ENCODE results near the gene NAV1.

Gene NAV1

GRCh38 chr1:201530741-201531531 is 8.0 kb upstream of the NAV1 start:
- H3K9ac ChIP-seq (ENCODE audit: low read length): peak overlapping the region; percentile 59
- no peaks in the 10 kb centered on the region for H3K27me3 ChIP-seq (replicated peaks; ENCODE audit: control insufficient read depth, insufficient read depth, low read length)
- no peak overlapping the region for H3K4me3 ChIP-seq (ENCODE audit: low read length)
- no peaks in the 10 kb centered on the region for H3K36me3 ChIP-seq (ENCODE audit: control insufficient read depth, insufficient read depth, low read length, severe bottlenecking)
- H3K9me3 ChIP-seq (ENCODE audit: control insufficient read depth, low read length): no peaks in the 10 kb centered on the region
- peak; percentile 95 for DNase-seq (ENCODE audit: low read depth)
- H3K4me1 ChIP-seq (ENCODE audit: control insufficient read depth, insufficient read depth, low read length): peaks cover 54% of the 10 kb centered on the region

GRCh38 chr1:201531551-201532425 is 7.1 kb upstream of the NAV1 start:
- no peak overlapping the region for H3K4me3 ChIP-seq (ENCODE audit: low read length)
- no peak for DNase-seq (ENCODE audit: low read depth)
- H3K9ac ChIP-seq (ENCODE audit: low read length): peak overlapping the region; percentile 59
- no peaks in the 10 kb centered on the region for H3K27me3 ChIP-seq (replicated peaks; ENCODE audit: control insufficient read depth, insufficient read depth, low read length)
- H3K36me3 ChIP-seq (ENCODE audit: control insufficient read depth, insufficient read depth, low read length, severe bottlenecking): no peaks in the 10 kb centered on the region
- no peaks in the 10 kb centered on the region for H3K9me3 ChIP-seq (ENCODE audit: control insufficient read depth, low read length)
- peaks cover 61% of the 10 kb centered on the region for H3K4me1 ChIP-seq (ENCODE audit: control insufficient read depth, insufficient read depth, low read length)

GRCh38 chr1:201533836-201534235 is 5.1 kb upstream of the NAV1 start:
- Histone ChIP-seq H3K27me3 (replicated peaks; ENCODE audit: control insufficient read depth, insufficient read depth, low read length) (no peaks in the 10 kb centered on the region), H3K36me3 (ENCODE audit: control insufficient read depth, insufficient read depth, low read length, severe bottlenecking) (no peaks in the 10 kb centered on the region), H3K9ac (ENCODE audit: low read length) (peak overlapping the region; percentile 71), H3K4me1 (ENCODE audit: control insufficient read depth, insufficient read depth, low read length) (peaks cover 79% of the 10 kb centered on the region), H3K4me3 (ENCODE audit: low read length) (no peak overlapping the region), H3K9me3 (ENCODE audit: control insufficient read depth, low read length) (no peaks in the 10 kb centered on the region)
- DNase-seq (ENCODE audit: low read depth): no peak

GRCh38 chr1:201535046-201535918 is 3.6 kb upstream of the NAV1 start:
- H3K4me1 ChIP-seq (ENCODE audit: control insufficient read depth, insufficient read depth, low read length): peaks cover 76% of the 10 kb centered on the region
- H3K27me3 ChIP-seq (replicated peaks; ENCODE audit: control insufficient read depth, insufficient read depth, low read length): no peaks in the 10 kb centered on the region

GRCh38 chr1:201535919-201536245 is 3.0 kb upstream of the NAV1 start:
- no peaks in the 10 kb centered on the region for H3K36me3 ChIP-seq (ENCODE audit: control insufficient read depth, insufficient read depth, low read length, severe bottlenecking)
- no peak for DNase-seq (ENCODE audit: low read depth)
- no peaks in the 10 kb centered on the region for H3K27me3 ChIP-seq (replicated peaks; ENCODE audit: control insufficient read depth, insufficient read depth, low read length)
- H3K4me3 ChIP-seq (ENCODE audit: low read length): peak overlapping the region; percentile 71
- H3K4me1 ChIP-seq (ENCODE audit: control insufficient read depth, insufficient read depth, low read length): peaks cover 74% of the 10 kb centered on the region
- H3K9ac ChIP-seq (ENCODE audit: low read length): peak overlapping the region; percentile 71
- no peaks in the 10 kb centered on the region for H3K9me3 ChIP-seq (ENCODE audit: control insufficient read depth, low read length)

More at GRCh38 chr1:201535046-201535918, 3.6 kb upstream of the NAV1 start:
- Histone ChIP-seq H3K4me3 (ENCODE audit: low read length) (no peak overlapping the region), H3K36me3 (ENCODE audit: control insufficient read depth, insufficient read depth, low read length, severe bottlenecking) (no peaks in the 10 kb centered on the region), H3K9me3 (ENCODE audit: control insufficient read depth, low read length) (no peaks in the 10 kb centered on the region), H3K9ac (ENCODE audit: low read length) (peak overlapping the region; percentile 71)
- DNase-seq (ENCODE audit: low read depth): peak; percentile 52

- peak overlapping the region; percentile 77 for H3K9ac ChIP-seq (ENCODE audit: low read length)
- no peaks in the 10 kb centered on the region for H3K9me3 ChIP-seq (ENCODE audit: control insufficient read depth, low read length)
- no peaks in the 10 kb centered on the region for H3K27me3 ChIP-seq (replicated peaks; ENCODE audit: control insufficient read depth, insufficient read depth, low read length)
- no peaks in the 10 kb centered on the region for H3K36me3 ChIP-seq (ENCODE audit: control insufficient read depth, insufficient read depth, low read length, severe bottlenecking)
- peaks cover 74% of the 10 kb centered on the region for H3K4me1 ChIP-seq (ENCODE audit: control insufficient read depth, insufficient read depth, low read length)
- DNase-seq (ENCODE audit: low read depth): peak; percentile 95
- H3K4me3 ChIP-seq (ENCODE audit: low read length): peak overlapping the region; percentile 71
These were observed 2.4 kb upstream of the NAV1 start for GRCh38 chr1:201536558-201536957.

- H3K4me3 ChIP-seq (ENCODE audit: low read length): peak overlapping the region; percentile 71
- no peaks in the 10 kb centered on the region for H3K36me3 ChIP-seq (ENCODE audit: control insufficient read depth, insufficient read depth, low read length, severe bottlenecking)
- peak overlapping the region; percentile 77 for H3K9ac ChIP-seq (ENCODE audit: low read length)
- H3K9me3 ChIP-seq (ENCODE audit: control insufficient read depth, low read length): no peaks in the 10 kb centered on the region
- peak; percentile 57 for DNase-seq (ENCODE audit: low read depth)
- H3K4me1 ChIP-seq (ENCODE audit: control insufficient read depth, insufficient read depth, low read length): peaks cover 74% of the 10 kb centered on the region
- no peaks in the 10 kb centered on the region for H3K27me3 ChIP-seq (replicated peaks; ENCODE audit: control insufficient read depth, insufficient read depth, low read length)
These were observed 1.9 kb upstream of the NAV1 start for GRCh38 chr1:201537028-201537427.

- peak overlapping the region; percentile 71 for H3K4me3 ChIP-seq (ENCODE audit: low read length)
- no peaks in the 10 kb centered on the region for H3K27me3 ChIP-seq (replicated peaks; ENCODE audit: control insufficient read depth, insufficient read depth, low read length)
- peak overlapping the region; percentile 86 for H3K9ac ChIP-seq (ENCODE audit: low read length)
- peaks cover 74% of the 10 kb centered on the region for H3K4me1 ChIP-seq (ENCODE audit: control insufficient read depth, insufficient read depth, low read length)
- no peaks in the 10 kb centered on the region for H3K9me3 ChIP-seq (ENCODE audit: control insufficient read depth, low read length)
- no peak for DNase-seq (ENCODE audit: low read depth)
- no peaks in the 10 kb centered on the region for H3K36me3 ChIP-seq (ENCODE audit: control insufficient read depth, insufficient read depth, low read length, severe bottlenecking)
These were observed 1.5 kb upstream of the NAV1 start for GRCh38 chr1:201537467-201537866.

GRCh38 chr1:201537891-201538611 is 876 bp upstream of the NAV1 start:
- Histone ChIP-seq H3K9me3 (ENCODE audit: control insufficient read depth, low read length) (no peaks in the 10 kb centered on the region), H3K9ac (ENCODE audit: low read length) (peak overlapping the region; percentile 86), H3K36me3 (ENCODE audit: control insufficient read depth, insufficient read depth, low read length, severe bottlenecking) (no peaks in the 10 kb centered on the region), H3K4me1 (ENCODE audit: control insufficient read depth, insufficient read depth, low read length) (peaks cover 78% of the 10 kb centered on the region), H3K27me3 (replicated peaks; ENCODE audit: control insufficient read depth, insufficient read depth, low read length) (no peaks in the 10 kb centered on the region), H3K4me3 (ENCODE audit: low read length) (peak overlapping the region; percentile 87)
- no peak for DNase-seq (ENCODE audit: low read depth)

- Histone ChIP-seq H3K36me3 (ENCODE audit: control insufficient read depth, insufficient read depth, low read length, severe bottlenecking) (no peaks in the 10 kb centered on the region), H3K4me3 (ENCODE audit: low read length) (peak overlapping the region; percentile 87), H3K27me3 (replicated peaks; ENCODE audit: control insufficient read depth, insufficient read depth, low read length) (no peaks in the 10 kb centered on the region), H3K4me1 (ENCODE audit: control insufficient read depth, insufficient read depth, low read length) (peaks cover 79% of the 10 kb centered on the region), H3K9ac (ENCODE audit: low read length) (peak overlapping the region; percentile 86), H3K9me3 (ENCODE audit: control insufficient read depth, low read length) (no peaks in the 10 kb centered on the region)
- DNase-seq (ENCODE audit: low read depth): peak; percentile 77
These were observed 869 bp downstream of the NAV1 start for GRCh38 chr1:201539561-201540431.

All from adipocyte (in vitro differentiated cells).